Tibial nerve (tissue), 3 donors: ENCODE results near the gene ACOT13.

ENCODE experiments used
- POLR2A ChIP-seq, 2 donors: fragments of 450-650 bp; IDR thresholded peaks; one replicate each; pipeline ENCODE4 v1.6.1; 2017; ENCODE audit warnings: antibody characterized with exemption in 2 of 2, mild to moderate bottlenecking in 2 of 2, moderate library complexity in 2 of 2
- TF ChIP-seq, protein P1 (sequence below), 5 experiments: fragments of 200-600 bp in 3 of 5; fragments of 450-650 bp in 2 of 5; sonication (generic) in 3 of 5; IDR thresholded peaks; one replicate each; pipeline ENCODE4 v1.5.1; 2016 to 2019; ENCODE audit warnings: antibody characterized with exemption in 5 of 5, mild to moderate bottlenecking in 3 of 5, moderate library complexity in 2 of 5

DNA sequence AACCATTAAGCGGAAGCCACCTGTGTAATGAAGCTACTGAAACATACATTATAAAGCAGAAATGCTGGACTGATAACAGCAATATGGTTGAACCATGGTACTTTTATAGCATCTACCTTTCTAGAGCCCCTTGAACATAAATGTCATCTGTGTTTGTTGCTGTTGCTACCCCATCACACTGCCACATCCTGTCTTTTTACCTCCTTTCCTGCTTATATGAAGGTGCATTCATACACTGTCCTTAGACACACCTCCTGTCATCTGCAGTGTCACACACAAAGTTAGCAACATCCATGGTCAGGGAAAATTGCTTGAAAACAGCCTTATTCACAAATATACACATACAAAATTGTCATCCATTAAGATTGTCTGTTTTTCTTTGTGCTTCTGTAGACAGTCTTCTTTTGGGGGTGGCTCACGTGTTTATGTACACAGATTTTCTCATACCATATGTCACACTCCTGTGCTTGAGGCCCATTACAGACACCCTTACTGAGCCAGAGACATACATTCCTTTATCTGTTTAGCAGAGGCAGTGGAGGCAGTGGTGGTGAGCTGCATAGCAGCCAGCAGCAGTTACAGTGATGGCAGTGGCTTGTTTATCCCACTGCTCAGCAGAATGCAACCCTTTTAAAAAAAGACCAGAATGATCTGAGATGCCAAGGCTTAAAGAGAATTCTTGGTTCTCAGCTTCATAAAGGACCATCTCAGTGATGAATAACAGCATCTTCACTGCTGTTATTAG, 26.1 kb downstream of the ACOT13 start:
- TF ChIP-seq, protein P1, sequence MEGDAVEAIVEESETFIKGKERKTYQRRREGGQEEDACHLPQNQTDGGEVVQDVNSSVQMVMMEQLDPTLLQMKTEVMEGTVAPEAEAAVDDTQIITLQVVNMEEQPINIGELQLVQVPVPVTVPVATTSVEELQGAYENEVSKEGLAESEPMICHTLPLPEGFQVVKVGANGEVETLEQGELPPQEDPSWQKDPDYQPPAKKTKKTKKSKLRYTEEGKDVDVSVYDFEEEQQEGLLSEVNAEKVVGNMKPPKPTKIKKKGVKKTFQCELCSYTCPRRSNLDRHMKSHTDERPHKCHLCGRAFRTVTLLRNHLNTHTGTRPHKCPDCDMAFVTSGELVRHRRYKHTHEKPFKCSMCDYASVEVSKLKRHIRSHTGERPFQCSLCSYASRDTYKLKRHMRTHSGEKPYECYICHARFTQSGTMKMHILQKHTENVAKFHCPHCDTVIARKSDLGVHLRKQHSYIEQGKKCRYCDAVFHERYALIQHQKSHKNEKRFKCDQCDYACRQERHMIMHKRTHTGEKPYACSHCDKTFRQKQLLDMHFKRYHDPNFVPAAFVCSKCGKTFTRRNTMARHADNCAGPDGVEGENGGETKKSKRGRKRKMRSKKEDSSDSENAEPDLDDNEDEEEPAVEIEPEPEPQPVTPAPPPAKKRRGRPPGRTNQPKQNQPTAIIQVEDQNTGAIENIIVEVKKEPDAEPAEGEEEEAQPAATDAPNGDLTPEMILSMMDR (IDR thresholded peaks at IDR 0.05) = no peak
- TF ChIP-seq POLR2A (IDR thresholded peaks at IDR 0.05) = no peak
